Measurements from ENCODE around the gene GMDS.

The GMDS gene

DNA sequence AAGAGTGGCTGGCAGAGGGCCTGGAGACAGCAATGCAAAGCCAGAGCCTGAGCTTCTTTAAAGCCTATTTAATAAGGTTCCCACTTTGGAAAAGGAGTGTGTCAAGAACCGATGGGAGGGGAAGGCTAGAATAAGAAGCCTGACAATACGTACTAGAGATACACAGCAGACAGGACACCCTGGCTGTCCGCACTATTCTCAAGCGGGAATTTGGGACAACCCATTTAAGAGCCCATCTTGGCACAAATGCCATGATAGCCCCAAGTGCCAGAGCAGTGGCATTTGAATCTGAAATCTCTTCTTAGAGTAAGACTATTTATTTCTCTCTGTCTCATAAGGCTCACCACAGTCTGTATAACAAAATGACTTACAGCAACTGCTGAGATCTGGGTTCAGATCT lies 3.1 kb downstream of the GMDS start:
- no peak for DNase-seq (ENCODE audit: low read depth in 2 of 3, low spot score in 1 of 3)

DNA sequence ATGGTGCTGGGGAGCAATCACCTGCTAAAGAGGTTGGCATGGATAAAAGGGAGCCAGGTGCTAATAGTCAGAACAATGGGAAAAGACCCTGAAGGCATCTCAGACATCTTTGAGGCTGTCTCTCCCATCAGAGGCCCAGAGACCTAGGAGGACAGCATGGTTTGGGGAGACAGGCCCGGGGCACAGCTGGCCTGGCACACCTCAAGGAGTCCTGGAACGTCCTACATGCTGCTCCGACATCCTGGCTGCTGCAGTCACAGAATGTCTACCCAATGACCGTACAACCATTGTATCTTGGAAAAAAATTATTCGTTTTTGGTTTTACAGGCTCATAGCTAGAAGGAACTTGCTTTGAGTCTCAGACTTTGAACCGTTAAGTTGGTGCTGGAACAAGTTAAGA lies 4.4 kb downstream of the GMDS start:
- no peak for DNase-seq (ENCODE audit: low read depth in 2 of 3, low spot score in 1 of 3)

DNA sequence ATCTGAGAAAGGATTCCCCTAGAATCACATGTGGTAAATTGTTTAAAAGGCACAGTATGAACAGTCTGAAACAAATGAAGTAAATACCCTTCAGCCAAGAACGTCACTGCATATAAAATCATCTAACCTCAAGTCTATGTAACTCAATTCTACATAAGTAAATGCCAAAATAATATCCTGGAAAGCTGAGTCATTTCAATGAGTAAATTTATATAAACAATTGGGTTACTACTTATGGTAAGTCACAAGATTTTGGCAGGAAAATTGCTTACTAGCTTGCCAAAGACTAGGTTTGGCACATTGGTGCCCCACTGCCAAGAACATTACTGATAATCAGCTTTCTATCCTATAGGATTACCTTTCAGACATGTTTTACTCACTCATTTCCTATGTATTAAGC lies 8.4 kb downstream of the GMDS start:
- DNase-seq (ENCODE audit: low read depth in 2 of 3, low spot score in 1 of 3) = no peak

DNA sequence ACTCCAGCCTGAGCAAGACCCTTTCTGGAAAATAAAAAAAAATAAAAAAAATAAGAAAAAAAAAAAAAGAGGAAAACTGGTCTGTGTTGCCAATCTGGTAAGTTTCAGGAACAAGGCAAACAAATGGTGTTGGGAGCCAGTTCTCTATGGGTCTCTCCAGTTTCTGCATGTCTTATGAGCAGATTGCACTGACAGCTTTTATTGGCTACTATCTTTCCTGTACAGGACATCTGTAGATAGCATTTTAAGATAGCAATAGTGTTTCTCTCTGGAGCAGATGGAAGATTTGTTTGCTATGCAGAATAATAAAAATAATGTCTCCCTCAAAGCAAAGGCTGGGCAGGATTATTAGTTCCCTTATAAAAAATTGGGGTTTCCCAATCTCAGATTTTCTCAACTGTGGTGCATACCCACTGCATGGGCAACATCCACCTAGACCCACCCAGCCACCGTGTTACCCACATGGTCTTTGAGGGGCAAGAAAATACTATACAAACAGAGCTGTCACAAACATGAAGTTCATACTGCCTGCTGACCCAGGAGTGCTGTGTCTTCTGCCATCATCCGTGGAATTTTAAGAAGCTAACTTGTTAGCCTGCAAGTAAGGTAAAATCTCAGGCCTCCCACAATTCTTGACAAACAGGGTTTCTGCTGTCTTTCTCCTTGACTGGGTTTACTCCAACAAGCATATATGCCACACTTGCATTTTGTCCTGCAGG lies 9.5 kb downstream of the GMDS start:
- DNase-seq (ENCODE audit: low read depth in 2 of 3, low spot score in 1 of 3) = no peak

DNA sequence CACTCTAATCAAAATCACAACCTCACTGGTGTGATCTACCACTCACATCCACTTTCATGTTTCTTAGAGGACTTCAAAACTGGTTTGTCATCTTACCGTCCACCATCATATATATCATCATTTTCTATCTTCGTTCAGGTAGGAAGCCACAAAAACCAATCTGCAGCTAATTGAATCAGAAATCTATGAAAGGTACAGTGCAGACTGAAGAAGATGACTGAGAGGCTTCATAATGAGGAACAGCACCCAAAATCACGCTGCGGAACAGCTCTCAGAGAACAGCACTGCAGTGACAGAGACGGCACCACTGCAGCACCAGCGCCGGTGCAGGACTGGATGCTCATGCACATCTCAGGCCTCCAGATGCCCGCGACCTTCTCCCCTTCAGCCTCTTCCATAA lies 13.0 kb downstream of the GMDS start:
- DNase-seq (ENCODE audit: low read depth in 2 of 3, low spot score in 1 of 3) = no peak

DNA sequence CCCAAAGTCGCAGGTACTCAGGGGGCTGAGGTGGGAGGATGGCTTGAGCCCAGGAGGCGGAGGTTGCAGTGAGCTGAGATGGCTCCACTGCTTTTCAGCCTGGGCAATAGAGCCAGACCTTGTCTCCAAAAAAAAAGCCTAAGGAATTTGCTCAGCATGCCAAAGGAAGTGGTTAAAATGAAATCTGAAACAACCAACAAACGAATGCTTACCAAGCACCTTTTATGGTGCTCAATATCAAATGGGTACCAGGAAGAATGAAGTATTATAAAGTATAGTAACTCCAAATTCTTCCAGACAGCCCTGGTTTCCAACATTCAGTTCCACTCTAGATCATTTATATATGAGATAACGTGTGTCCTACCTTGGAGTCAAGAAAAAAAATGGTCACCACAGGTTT lies 14.0 kb downstream of the GMDS start:
- DNase-seq (ENCODE audit: low read depth in 2 of 3, low spot score in 1 of 3) = no peak

DNA sequence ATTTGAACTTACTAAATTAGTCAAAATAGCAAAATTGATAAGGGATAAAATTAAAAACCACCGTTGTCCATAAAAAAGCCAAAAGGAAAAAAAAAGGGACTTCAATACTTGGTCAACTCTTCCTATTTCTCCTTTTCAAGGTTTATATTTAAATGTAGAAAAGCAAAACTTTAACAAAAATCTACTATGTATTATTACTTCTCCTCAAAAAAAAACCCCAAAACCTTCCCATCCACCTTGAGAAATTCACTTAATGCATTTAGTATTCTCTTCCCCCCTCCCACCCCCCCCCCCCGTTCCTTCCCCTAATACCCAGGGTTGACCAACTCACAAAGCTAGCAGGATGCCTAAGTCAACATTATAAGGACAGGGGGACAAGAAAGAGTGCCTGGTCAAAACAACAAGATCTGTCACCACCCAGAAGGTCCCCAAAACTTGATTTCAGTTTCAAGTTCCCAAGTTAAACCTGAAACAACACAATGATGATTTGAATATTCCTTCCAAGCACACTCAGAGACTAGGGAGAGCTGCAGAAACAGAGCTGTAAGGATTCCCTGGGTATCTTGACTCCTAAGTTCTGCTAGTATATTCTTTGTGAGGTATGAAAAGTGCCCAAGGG lies 14.6 kb downstream of the GMDS start:
- DNase-seq (ENCODE audit: low read depth in 2 of 3, low spot score in 1 of 3) = no peak

DNA sequence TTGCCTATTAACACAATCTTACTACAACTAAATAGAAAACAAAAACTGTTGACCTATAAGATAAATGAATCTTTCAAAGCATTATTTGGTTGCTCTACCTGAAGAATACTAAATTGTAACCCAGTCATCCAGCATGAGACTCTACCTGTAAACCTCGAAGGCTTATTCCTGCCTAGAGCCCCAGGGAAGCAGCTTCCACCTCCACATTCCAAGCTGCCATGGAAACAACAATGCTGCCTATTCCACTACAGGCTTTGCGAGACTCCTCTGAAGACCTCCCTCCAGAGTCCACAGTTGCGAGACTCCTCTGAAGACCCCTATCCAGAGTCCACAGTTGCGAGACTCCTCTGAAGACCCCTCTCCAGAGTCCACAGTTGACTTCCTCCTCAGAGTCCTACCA lies 15.7 kb downstream of the GMDS start:
- no peak for DNase-seq (ENCODE audit: low read depth in 2 of 3, low spot score in 1 of 3)

DNA sequence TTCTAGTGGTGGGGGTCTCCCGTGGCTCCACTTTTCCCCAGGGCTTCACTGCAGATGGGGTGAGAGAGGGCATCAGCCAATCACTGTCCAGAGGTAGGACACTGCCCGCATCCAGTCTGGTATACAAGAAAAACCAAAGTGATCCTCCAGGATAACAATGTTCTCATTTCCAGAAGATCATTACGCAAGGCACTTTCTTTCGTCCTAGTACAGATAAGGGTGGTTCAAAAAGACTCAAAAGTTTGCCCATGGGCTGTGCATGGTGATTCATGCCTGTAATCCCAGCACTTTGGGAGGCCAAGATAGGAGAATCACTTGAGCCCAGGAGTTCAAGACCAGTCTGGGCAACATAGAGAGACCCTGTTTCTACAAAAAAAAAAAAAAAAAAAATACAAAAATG lies 16.4 kb downstream of the GMDS start:
- no peak for DNase-seq (ENCODE audit: low read depth in 2 of 3, low spot score in 1 of 3)

DNA sequence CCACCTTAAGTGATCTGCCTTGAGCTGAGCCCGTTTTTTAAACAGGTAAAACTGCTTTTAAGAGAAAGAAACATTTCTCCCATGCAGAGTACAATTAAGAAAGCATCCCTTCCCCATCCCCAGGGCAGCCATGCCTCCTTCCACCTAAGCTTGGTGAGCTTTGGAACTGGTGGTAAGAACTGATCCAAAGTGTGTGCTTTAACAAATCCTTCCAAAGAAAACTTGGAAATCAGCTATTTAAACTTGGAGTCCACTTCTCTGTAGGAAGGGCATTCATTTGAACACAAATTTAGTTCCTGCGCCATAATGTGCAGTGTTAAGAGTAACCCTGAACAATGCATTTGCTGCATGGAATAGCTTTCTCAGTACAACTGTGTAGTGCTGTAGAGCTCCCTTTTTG lies 17.0 kb downstream of the GMDS start:
- DNase-seq (ENCODE audit: low read depth in 2 of 3, low spot score in 1 of 3) = no peak

DNA sequence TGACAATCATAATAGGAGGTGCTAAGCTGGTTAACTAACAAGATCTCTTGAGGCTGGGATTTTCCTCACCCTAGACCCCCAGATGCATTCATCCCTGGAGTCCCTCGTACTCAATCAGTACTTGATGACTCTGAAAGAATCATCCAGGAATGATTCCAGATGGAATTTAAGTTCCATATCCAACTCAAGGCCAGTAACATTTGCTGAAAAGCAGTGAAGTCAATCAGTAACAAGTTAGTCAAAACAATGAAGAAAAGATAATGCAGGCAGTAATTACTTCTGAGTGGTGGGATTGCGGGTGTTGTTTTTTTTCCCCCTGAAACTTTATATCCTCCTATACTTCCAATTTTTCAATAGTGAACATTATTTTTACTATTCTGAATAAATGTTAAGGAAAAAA lies 18.6 kb downstream of the GMDS start:
- DNase-seq (ENCODE audit: low read depth in 2 of 3, low spot score in 1 of 3) = no peak

DNA sequence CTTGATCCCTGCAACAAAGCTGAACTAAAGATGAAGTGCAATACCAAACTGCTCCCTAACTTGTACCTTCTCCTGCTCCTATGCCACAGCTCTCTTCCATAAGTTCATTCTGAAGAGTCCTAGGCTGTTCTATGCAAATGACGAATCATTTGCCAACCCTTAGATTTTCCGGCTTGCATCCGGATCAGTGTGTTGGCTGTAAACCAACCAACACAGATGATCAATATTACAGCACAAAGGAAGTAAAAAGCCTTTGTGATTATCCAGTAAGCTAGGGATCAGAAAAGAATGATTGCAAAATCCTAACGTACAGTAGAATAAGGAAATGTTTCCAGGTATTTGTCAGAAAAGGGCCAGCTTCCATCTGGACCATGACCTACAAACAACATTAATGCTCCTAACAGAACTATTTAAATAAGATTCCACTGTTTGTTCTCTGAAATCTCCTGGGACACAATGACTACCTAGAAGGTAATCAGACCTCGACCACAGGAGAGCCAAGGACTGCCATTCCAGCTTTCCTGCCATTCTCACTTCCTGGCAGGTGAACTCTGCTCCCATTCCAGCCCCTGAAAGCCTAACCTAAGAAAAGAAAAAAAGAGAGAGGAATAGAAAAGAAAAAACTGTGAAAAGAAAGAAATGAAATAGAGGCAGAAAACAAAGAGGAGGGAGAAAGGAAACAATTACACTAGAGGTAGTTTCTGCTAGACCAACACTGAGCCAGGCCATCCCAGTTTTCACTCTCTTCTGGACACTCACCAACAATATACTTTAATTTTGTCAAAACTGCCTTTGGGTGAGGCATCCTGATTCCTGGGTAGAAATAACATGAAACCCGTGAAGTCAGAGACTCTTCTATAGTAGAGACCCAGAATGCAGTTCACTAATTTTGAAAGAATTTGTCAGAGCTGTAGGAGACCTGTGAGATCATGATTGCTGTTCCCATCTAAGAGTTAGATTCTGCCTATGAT lies 19.7 kb downstream of the GMDS start:
- DNase-seq (ENCODE audit: low read depth in 2 of 3, low spot score in 1 of 3) = no peak

DNA sequence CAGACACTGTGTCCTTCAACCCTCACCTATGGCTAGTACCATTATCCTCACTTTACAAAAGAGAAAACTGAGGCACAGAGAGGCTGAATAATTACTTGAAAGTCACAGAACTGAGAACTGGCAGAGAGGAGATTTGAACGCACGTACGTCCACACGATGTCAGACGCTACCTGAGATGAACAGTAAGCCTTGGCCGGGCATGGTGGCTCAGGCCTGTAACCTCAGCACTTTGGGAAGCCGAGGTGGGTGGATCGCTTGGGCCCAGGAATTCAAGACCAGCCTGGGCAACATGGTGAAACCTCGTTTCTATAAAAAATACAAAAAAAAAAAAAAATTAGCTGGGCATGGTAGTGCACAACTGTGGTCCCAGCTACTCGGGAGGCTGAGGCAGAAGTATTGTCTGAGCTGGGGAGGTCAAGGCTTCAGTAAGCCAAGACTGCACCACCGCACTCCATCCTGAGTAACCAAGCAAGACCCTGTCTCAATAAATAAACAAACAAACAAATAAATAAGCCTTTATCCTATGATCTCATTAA lies 20.5 kb downstream of the GMDS start:
- DNase-seq (ENCODE audit: low read depth in 2 of 3, low spot score in 1 of 3) = no peak

DNA sequence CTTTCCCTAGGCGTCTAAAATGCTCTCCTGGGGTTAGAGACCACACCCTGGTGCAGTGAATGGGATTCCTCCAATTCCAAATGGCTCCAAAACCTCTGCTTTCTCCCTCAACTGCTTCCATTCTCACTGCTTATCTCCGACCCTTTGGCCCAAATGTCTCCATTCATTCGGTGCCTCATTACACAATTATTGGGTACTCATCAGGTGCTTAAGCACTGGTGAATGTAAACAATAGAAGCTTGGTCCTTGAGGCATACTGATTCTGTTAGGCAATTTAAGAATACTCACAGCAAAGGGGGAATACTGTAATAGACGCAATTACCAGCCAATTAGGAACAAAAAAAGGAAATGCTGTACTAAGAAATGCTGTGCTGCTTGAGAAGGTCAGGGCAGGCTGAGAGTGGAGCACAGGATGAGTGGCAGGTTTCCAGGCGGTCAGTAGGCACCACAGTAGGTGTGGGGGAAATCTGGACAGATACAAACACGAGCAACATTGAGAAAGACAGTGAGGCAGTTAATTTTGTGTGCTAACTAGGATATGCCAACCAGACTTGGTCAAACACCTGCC lies 23.0 kb downstream of the GMDS start:
- no peak for DNase-seq (ENCODE audit: low read depth in 2 of 3, low spot score in 1 of 3)

DNA sequence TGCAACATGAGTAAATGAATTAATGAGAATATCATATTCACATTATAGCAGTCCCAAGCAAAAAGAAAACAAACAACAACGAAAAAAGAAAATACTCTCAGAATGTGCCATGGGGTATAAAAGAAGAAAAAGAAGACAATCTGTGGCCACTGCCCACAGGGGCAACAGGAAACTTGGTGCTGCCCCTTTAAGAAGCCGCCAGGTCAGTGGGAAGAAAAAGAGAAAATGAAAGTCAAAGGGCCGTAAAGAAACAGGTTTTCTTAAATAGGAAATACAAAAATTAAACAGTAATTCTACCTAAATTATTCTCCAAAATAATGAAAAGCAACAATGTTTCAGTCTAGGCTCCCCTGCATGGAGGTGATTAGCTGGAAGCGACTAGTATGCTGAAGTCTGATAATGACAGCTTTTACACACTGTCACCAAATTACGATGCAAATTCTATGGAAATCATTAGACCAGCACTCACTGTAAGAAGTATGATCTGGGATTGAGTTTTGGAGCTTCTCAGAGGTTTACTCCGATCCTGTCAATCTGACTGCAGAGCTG lies 23.6 kb downstream of the GMDS start:
- DNase-seq (ENCODE audit: low read depth in 2 of 3, low spot score in 1 of 3) = no peak

DNA sequence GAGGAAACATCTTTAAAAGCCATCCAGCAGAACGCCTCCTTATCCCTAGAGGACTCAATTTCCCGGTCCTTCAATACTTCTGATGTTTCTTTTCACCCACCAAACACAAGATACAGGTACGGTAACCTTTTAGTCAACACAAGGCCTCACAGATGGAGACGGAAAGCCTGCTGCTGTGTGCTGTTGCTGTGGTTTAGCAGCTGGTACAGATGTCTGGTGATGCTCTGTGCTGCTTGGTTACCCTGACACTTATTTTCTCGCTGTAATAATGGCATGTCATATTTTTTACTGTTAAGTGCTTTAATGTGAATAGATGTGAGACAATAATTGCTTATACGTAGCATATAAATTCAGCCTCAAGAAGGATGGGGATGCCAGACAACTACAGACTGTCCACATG lies 25.3 kb downstream of the GMDS start:
- no peak for DNase-seq (ENCODE audit: low read depth in 2 of 3, low spot score in 1 of 3)

DNA sequence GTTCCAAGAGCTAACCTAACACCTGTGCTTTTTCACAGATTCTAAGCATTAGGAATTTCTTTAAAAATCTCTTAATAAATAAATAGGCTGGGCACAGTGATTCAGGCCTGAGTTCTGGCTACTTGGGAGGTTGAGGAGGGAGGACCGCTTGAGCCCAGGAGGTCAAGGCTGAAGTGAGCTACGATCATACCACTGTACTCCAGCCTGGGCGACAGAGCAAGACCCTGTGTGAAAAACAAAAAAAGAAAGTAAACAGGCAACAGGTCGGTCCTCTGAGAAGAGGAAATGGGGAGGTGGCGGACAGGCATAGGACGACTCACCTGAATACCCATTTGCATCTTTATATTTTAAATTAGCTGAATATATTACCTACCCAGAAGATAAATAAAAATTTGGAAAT lies 26.5 kb downstream of the GMDS start:
- no peak for DNase-seq (ENCODE audit: low read depth in 2 of 3, low spot score in 1 of 3)

DNA sequence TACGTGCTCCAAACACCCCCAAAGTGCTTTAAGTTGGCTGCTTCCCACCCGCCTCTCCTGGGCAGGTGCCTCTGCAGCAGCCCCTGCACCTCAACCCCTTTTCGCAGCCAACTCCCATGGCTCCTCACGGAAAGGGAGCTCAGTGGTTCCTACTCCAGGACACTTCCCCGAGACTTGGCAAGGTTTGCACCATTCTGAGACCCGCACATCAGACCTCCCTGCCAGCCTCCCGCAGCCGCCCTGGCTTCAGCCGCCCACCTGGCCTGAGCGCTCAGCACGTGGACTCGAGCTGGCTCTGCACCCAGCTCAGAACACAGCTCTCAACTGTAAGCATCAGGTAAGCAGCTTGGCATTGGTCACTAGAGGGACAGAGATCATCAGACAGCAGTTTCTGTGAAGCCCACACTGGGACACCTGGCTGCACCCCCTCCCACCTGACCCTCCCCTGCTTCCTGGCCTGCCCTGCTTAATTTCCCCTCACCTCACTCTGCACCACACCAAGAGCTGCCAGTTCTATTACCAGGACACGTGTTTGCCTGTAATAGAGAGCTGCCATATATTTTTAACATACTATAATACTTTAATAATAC lies 28.5 kb downstream of the GMDS start:
- DNase-seq (ENCODE audit: low read depth in 2 of 3, low spot score in 1 of 3) = no peak

DNA sequence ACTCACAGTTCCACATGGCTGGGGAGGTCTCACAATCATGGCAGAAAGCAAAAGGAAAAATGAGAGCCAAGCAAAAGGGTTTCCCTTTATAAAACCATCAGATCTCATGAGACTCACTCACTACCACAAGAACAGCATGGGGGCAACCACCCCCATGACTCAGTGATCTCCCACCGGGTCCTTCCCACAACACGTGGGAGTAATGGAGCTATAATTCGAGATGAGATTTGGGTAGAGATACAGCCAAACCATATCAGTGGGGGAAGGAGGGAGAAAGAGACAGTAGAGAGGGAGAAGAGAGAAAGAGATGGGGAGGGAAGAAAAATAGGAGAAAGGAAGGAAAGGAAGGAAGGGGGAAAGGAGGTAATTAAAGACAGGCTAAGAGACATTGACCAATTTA lies 30.1 kb downstream of the GMDS start:
- DNase-seq (ENCODE audit: low read depth in 2 of 3, low spot score in 1 of 3) = no peak

DNA sequence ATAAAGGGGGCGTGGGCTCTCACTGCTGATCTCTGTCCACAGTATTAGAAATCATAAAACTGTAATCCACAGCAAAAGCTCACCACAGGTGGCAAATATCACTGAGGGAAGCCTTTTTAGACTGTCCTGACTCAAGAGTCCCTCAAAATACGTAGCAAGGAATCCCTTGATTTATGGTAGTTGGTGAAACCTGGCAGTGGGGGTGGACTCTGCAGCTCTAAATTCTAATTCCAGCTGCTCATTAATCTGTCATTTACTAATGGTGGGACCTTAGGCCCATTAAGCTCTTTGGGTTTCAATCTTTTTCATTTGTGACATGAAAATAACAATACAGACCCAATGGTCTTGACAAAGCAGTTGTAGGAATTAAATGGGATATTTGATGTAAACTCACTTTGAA lies 32.3 kb downstream of the GMDS start:
- DNase-seq (ENCODE audit: low read depth in 2 of 3, low spot score in 1 of 3) = no peak

All from stimulated activated CD4-positive, alpha-beta T cell treated with anti-CD3 and anti-CD28 coated beads, Interleukin-12 subunit alpha, Interleukin-12 subunit beta, amount 100 ng/mL, for 48 hours (primary cell).